Fibroblast of lung (primary cell): Measurements from ENCODE around the gene CST7. TPM values are rescaled to one million over a fixed set of nuclear protein-coding genes. Genes with fewer than 3 reads are reported as not detected.

Experiments
- DNase-seq, 2 donors: peaks; one replicate each; pipeline versions ENCODE4 v3.0.0 to v3.0.0-alpha.2; 2010; ENCODE audit warnings: low read depth in 2 of 2
- H2AFZ ChIP-seq: 2 replicates; pipeline ENCODE4 v1.5.1; 2012; ENCODE audit warnings: low read length, control low read depth, inconsistent platforms
- H3K27ac ChIP-seq: 2 replicates; pipeline ENCODE4 v1.5.1; 2011; ENCODE audit warnings: low read length, control low read depth; ENCODE audit not compliant: insufficient read depth
- H3K27me3 ChIP-seq: 2 replicates; pipeline ENCODE4 v1.5.1; 2011; ENCODE audit warnings: mild to moderate bottlenecking, low read length; ENCODE audit not compliant: control insufficient read depth, insufficient read depth
- H3K36me3 ChIP-seq: 2 replicates; pipeline ENCODE4 v1.5.1; 2011; ENCODE audit warnings: low read length; ENCODE audit not compliant: control insufficient read depth, insufficient read depth
- H3K4me1 ChIP-seq: 2 replicates; pipeline ENCODE4 v1.5.1; 2011; ENCODE audit warnings: low read length; ENCODE audit not compliant: control insufficient read depth, insufficient read depth; ENCODE audit errors: extremely low read depth
- H3K4me2 ChIP-seq: 2 replicates; pipeline ENCODE4 v1.5.1; 2011; ENCODE audit warnings: low read length, control low read depth; ENCODE audit not compliant: insufficient read depth; ENCODE audit errors: extremely low read depth
- H3K4me3 ChIP-seq, 4 experiments: fragments of 200-600 bp in 1 of 4; sonication (generic) in 1 of 4; replicated peaks in 1 of 4; 2 replicates each; pipeline ENCODE4 v1.5.1; 2011 to 2016; ENCODE audit warnings: low read length in 4 of 4, low read depth in 3 of 4, mild to moderate bottlenecking in 3 of 4, control low read depth in 2 of 4, inconsistent platforms in 1 of 4, mixed read lengths in 1 of 4; ENCODE audit not compliant: insufficient read depth in 1 of 4; ENCODE audit errors: control extremely low read depth in 1 of 4
- H3K79me2 ChIP-seq: 2 replicates; pipeline ENCODE4 v1.5.1; 2012; ENCODE audit warnings: mild to moderate bottlenecking, low read length, inconsistent platforms; ENCODE audit not compliant: control insufficient read depth, insufficient read depth
- H3K9ac ChIP-seq: 2 replicates; pipeline ENCODE4 v1.5.1; 2011; ENCODE audit warnings: mild to moderate bottlenecking, low read length, control low read depth; ENCODE audit not compliant: insufficient read depth
- H3K9me3 ChIP-seq: 2 replicates; pipeline ENCODE4 v1.5.1; 2012; ENCODE audit warnings: low read depth, low read length; ENCODE audit not compliant: control insufficient read depth, insufficient read depth
- H4K20me1 ChIP-seq: 2 replicates; pipeline ENCODE4 v1.5.1; 2011; ENCODE audit warnings: low read length; ENCODE audit not compliant: control insufficient read depth, insufficient read depth; ENCODE audit errors: extremely low read depth
- CTCF ChIP-seq, 2 donors: IDR thresholded peaks in 1 of 2; conservative IDR thresholded peaks in 1 of 2; 1 replicate in 1 of 2; 2 replicates in 1 of 2; pipeline ENCODE4 v1.5.1; 2011 to 2012; ENCODE audit warnings: low read length in 2 of 2, control low read depth in 1 of 2, inconsistent platforms in 1 of 2, low read depth in 1 of 2, mild to moderate bottlenecking in 1 of 2
- EZH2 ChIP-seq: IDR thresholded peaks from 2 replicates; pipeline ENCODE4 v1.5.1; 2012; ENCODE audit warnings: low read length, control low read depth, mild to moderate bottlenecking; ENCODE audit errors: missing control alignments
- polyA plus RNA-seq, 2 donors: library from polyadenylated mRNA; depleted of rRNA in 1 of 2; stranded (reverse) in 1 of 2; unstranded in 1 of 2; fragments of >200 nt; gene quantifications; 2 replicates each; pipeline ENCODE4 v1.2.1, GENCODE V29; 2011 to 2012; ENCODE audit warnings: missing spikeins in 1 of 2
- total RNA-seq: library from RNA; depleted of rRNA; stranded (reverse); fragments of >200 nt; gene quantifications from 2 replicates; pipeline ENCODE4 v1.2.1, GENCODE V29; 2014

CST7 gene
- total and polyA plus RNA-seq, 2 donors (not counting 1 experiment from before 2014, with no cell fraction given) = not detected

GRCh38 chr20:24994470-24995368 lies 45.6 kb downstream of the CST7 start:
- no peaks in the 10 kb centered on the region for H4K20me1 ChIP-seq
- peaks cover 14% of the 10 kb centered on the region for H3K27me3 ChIP-seq
- peaks cover 10% of the 10 kb centered on the region for H3K79me2 ChIP-seq
- H3K36me3 ChIP-seq = no peaks in the 10 kb centered on the region
- no peak overlapping the region for H3K27ac ChIP-seq
- H3K9ac ChIP-seq = no peak overlapping the region
- no peaks in the 10 kb centered on the region for H3K9me3 ChIP-seq
- TF ChIP-seq CTCF (conservative IDR thresholded peaks at IDR 0.05 in 1 of 2, IDR thresholded peaks at IDR 0.05 in 1 of 2; ENCODE audit: low read depth in 1 of 2, low read length in 2 of 2) = peak; percentile 93 to 96
- no peak for TF ChIP-seq EZH2
- no peak overlapping the region for H2AFZ ChIP-seq
- DNase-seq = peak; percentile 52 to 78
- H3K4me2 ChIP-seq = peak overlapping the region; percentile 89
- H3K4me3 ChIP-seq = peak overlapping the region; percentile 7 to 51 (median 29)
- H3K4me1 ChIP-seq = no peaks in the 10 kb centered on the region

DNA sequence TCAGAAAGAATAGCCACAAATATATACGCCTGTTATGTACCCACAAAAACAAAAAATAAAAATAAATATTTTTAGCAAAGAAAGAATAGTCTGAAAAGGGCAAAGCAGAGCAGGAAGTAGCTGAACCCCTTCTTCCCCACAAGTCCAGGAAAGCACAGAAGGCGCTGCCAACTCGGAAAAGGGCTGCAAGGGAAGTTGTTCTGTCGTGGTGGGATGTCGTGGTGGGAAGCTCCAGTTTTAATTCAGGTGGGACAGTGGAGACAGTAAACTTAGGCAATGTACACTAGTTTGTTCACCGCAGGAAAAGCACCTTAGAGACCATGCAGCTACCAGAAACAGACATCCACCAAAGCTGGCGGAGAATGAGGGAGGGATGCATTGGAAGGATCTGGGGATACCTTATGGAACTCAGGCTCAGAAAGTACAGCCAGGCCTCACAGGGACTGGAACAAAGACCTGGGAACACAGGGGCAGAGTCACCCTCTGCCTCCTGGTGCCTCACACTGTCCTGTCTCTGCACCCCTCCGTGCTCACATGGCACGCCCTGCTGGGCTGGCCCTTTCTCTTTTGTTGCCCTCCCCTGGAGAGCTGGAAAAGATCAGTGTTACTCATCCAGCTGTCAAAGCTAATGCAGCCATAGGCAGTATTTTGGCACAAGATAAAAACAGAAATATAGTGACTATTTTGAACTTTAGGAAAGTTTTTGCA lies 46.8 kb downstream of the CST7 start:
- TF ChIP-seq EZH2 (no peak), CTCF (conservative IDR thresholded peaks at IDR 0.05 in 1 of 2, IDR thresholded peaks at IDR 0.05 in 1 of 2; ENCODE audit: low read depth in 1 of 2, low read length in 2 of 2) (no peak)
- Histone ChIP-seq H3K79me2 (peaks cover 8% of the 10 kb centered on the region), H4K20me1 (no peaks in the 10 kb centered on the region), H3K4me2 (no peak overlapping the region), H3K27me3 (peaks cover 14% of the 10 kb centered on the region), H3K27ac (no peak overlapping the region), H3K9ac (no peak overlapping the region), H3K36me3 (no peaks in the 10 kb centered on the region), H3K9me3 (no peaks in the 10 kb centered on the region), H2AFZ (no peak overlapping the region), H3K4me3 (no peak overlapping the region), H3K4me1 (peaks cover 4% of the 10 kb centered on the region)
- no peak for DNase-seq
